Measurements from ENCODE around the gene GPC2. TPM values are rescaled to one million over a fixed set of nuclear protein-coding genes. Genes with fewer than 3 reads are reported as not detected.

The GPC2 gene
- total RNA-seq, 1 donor, result 1.4 TPM

GRCh38 chr7:100213672-100214071 lies 36.5 kb upstream of the GPC2 start:
- H3K4me1 ChIP-seq (ENCODE audit: insufficient read depth, low read length), result no peaks in the 10 kb centered on the region
- no peak for TF ChIP-seq CTCF (IDR thresholded peaks at IDR 0.05; ENCODE audit: extremely low read depth, low read depth, low read length)

GRCh38 chr7:100212631-100213286 lies 35.6 kb upstream of the GPC2 start:
- Histone ChIP-seq H3K4me2 (ENCODE audit: insufficient read depth, low read length) (no peak overlapping the region), H3K36me3 (ENCODE audit: insufficient read depth, low read length) (no peaks in the 10 kb centered on the region), H3K79me2 (ENCODE audit: insufficient read depth, low read length) (no peaks in the 10 kb centered on the region), H3K4me1 (ENCODE audit: insufficient read depth, low read length) (no peaks in the 10 kb centered on the region), H2AFZ (ENCODE audit: low read length) (no peak overlapping the region), H4K20me1 (ENCODE audit: insufficient read depth, low read length) (no peaks in the 10 kb centered on the region), H3K9me3 (ENCODE audit: low read depth, low read length) (no peaks in the 10 kb centered on the region), H3K27ac (ENCODE audit: low read depth, low read length) (no peak overlapping the region), H3K27me3 (ENCODE audit: insufficient read depth, low read length) (peaks cover 38% of the 10 kb centered on the region), H3K4me3 (ENCODE audit: insufficient read depth, low read length) (no peak overlapping the region)
- no peak for DNase-seq (ENCODE audit: insufficient read length, low spot score, missing footprints)
- no peak for TF ChIP-seq CTCF (IDR thresholded peaks at IDR 0.05; ENCODE audit: extremely low read depth, low read depth, low read length)

More at GRCh38 chr7:100213672-100214071, 36.5 kb upstream of the GPC2 start:
- Histone ChIP-seq H3K79me2 (ENCODE audit: insufficient read depth, low read length) (no peaks in the 10 kb centered on the region), H3K27me3 (ENCODE audit: insufficient read depth, low read length) (peaks cover 35% of the 10 kb centered on the region), H4K20me1 (ENCODE audit: insufficient read depth, low read length) (no peaks in the 10 kb centered on the region), H3K4me3 (ENCODE audit: insufficient read depth, low read length) (no peak overlapping the region), H3K27ac (ENCODE audit: low read depth, low read length) (no peak overlapping the region), H3K36me3 (ENCODE audit: insufficient read depth, low read length) (no peaks in the 10 kb centered on the region), H3K9me3 (ENCODE audit: low read depth, low read length) (no peaks in the 10 kb centered on the region), H2AFZ (ENCODE audit: low read length) (no peak overlapping the region), H3K4me2 (ENCODE audit: insufficient read depth, low read length) (no peak overlapping the region)
- DNase-seq (ENCODE audit: insufficient read length, low spot score, missing footprints), result no peak

GRCh38 chr7:100211342-100211780 lies 34.2 kb upstream of the GPC2 start:
- H3K4me1 ChIP-seq (ENCODE audit: insufficient read depth, low read length), result no peaks in the 10 kb centered on the region
- TF ChIP-seq CTCF (IDR thresholded peaks at IDR 0.05; ENCODE audit: extremely low read depth, low read depth, low read length), result no peak
- H3K4me3 ChIP-seq (ENCODE audit: insufficient read depth, low read length), result no peak overlapping the region
- no peaks in the 10 kb centered on the region for H3K36me3 ChIP-seq (ENCODE audit: insufficient read depth, low read length)
- peaks cover 38% of the 10 kb centered on the region for H3K27me3 ChIP-seq (ENCODE audit: insufficient read depth, low read length)
- H2AFZ ChIP-seq (ENCODE audit: low read length), result no peak overlapping the region
- no peaks in the 10 kb centered on the region for H4K20me1 ChIP-seq (ENCODE audit: insufficient read depth, low read length)
- no peaks in the 10 kb centered on the region for H3K9me3 ChIP-seq (ENCODE audit: low read depth, low read length)
- H3K27ac ChIP-seq (ENCODE audit: low read depth, low read length), result no peak overlapping the region
- DNase-seq (ENCODE audit: insufficient read length, low spot score, missing footprints), result no peak
- H3K4me2 ChIP-seq (ENCODE audit: insufficient read depth, low read length), result no peak overlapping the region
- no peaks in the 10 kb centered on the region for H3K79me2 ChIP-seq (ENCODE audit: insufficient read depth, low read length)

- H3K27ac ChIP-seq (ENCODE audit: low read depth, low read length), result no peak overlapping the region
- H3K4me2 ChIP-seq (ENCODE audit: insufficient read depth, low read length), result no peak overlapping the region
- peaks cover 38% of the 10 kb centered on the region for H3K27me3 ChIP-seq (ENCODE audit: insufficient read depth, low read length)
- no peaks in the 10 kb centered on the region for H3K4me1 ChIP-seq (ENCODE audit: insufficient read depth, low read length)
- H4K20me1 ChIP-seq (ENCODE audit: insufficient read depth, low read length), result no peaks in the 10 kb centered on the region
- TF ChIP-seq CTCF (IDR thresholded peaks at IDR 0.05; ENCODE audit: extremely low read depth, low read depth, low read length), result no peak
- H3K79me2 ChIP-seq (ENCODE audit: insufficient read depth, low read length), result no peaks in the 10 kb centered on the region
- H3K9me3 ChIP-seq (ENCODE audit: low read depth, low read length), result no peaks in the 10 kb centered on the region
- no peak overlapping the region for H3K4me3 ChIP-seq (ENCODE audit: insufficient read depth, low read length)
- H2AFZ ChIP-seq (ENCODE audit: low read length), result no peak overlapping the region
- DNase-seq (ENCODE audit: insufficient read length, low spot score, missing footprints), result no peak
- no peaks in the 10 kb centered on the region for H3K36me3 ChIP-seq (ENCODE audit: insufficient read depth, low read length)
These were observed 33.6 kb upstream of the GPC2 start for GRCh38 chr7:100210805-100211204.

Data from osteoblast (primary cell).